Ascending aorta (tissue), 2 donors: Measurements from ENCODE around the gene GSTT2. TPM values are rescaled to one million over a fixed set of nuclear protein-coding genes. Genes with fewer than 3 reads are reported as not detected.
"Not testable (repeated sequence)": the region's sequence is repeated elsewhere in the genome, so short reads cannot be mapped to it uniquely, and the experiment has no call there.

Experiments used
- DNase-seq, 2 donors: peaks; one replicate each; pipeline ENCODE4 v3.0.0-alpha.2; 2019; ENCODE audit warnings: low spot score in 2 of 2
- H3K27ac ChIP-seq, 2 donors: fragments of 200-600 bp; sonication (generic); one replicate each; pipeline ENCODE4 v1.5.1; 2016 to 2017; ENCODE audit warnings: mild to moderate bottlenecking in 1 of 2
- H3K27me3 ChIP-seq: fragments of 200-600 bp; sonication (generic); one replicate; pipeline ENCODE4 v1.5.1; 2017
- H3K36me3 ChIP-seq, 2 donors: fragments of 200-600 bp; sonication (generic); one replicate each; pipeline ENCODE4 v1.5.1; 2016
- H3K4me1 ChIP-seq, 2 donors: fragments of 200-600 bp; sonication (generic); one replicate each; pipeline ENCODE4 v1.5.1; 2016 to 2017; ENCODE audit warnings: mild to moderate bottlenecking in 1 of 2
- H3K4me3 ChIP-seq, 2 donors: fragments of 200-600 bp; sonication (generic); one replicate each; pipeline ENCODE4 v1.5.1; 2016 to 2017; ENCODE audit warnings: mild to moderate bottlenecking in 1 of 2
- H3K9me3 ChIP-seq, 2 donors: fragments of 200-600 bp; sonication (generic); one replicate each; pipeline ENCODE4 v1.5.1; 2016
- intact Hi-C: fragments of 100-400 bp; cut with DNase I; formaldehyde crosslinking; loops from one replicate; pipeline ENCODE4 v1.15.1; 2023
- total RNA-seq: library from RNA; depleted of rRNA; stranded (reverse); fragments of >200 nt; gene quantifications from one replicate; pipeline ENCODE4 v1.1.0, GENCODE V29; 2016
- TF ChIP-seq, protein P1 (sequence below), 3 experiments: fragments of 200-600 bp in 2 of 3; fragments of 450-650 bp in 1 of 3; sonication (generic) in 2 of 3; IDR thresholded peaks; one replicate each; pipeline ENCODE4 v1.5.1; 2016 to 2019; ENCODE audit warnings: antibody characterized with exemption in 3 of 3, mild to moderate bottlenecking in 1 of 3, moderate library complexity in 1 of 3

GSTT2 gene
- total RNA-seq, 1 donor from 2014 or later, result not detected

DNA sequence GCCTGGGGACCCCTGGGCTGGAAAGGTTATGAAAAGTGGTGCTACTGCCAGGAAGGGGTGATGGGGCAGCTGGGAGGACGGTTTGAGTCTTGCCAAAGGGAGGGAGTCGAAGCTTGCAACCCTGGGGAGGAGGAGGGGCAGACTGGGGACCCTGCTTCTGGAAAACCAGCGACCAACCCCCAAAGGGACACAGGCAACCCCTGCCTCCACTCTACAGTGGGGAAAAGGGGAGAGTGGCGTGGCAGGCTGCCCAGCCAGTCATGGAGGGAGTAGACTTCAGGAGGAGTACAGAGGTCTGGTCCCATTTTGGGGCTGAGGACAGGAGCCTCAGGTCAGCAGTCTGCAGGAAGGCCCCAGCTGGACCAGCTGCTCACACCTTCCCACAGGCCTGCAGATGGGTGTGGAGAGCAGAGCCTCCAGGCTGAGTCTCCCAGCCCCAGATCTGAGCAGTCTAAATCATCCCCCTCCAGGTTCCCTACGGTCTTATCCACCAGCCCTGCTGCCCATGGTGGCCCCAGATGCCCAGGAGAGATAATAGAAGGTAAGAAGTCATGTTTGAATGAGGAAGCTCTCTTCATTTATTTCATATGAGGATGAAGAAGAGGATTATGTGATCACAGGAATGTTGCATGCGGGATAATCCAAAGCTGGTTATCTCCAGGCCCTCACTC is 9.0 kb upstream of the GSTT2 start:
- H3K27ac ChIP-seq, result no peak overlapping the region
- no peaks in the 10 kb centered on the region for H3K9me3 ChIP-seq
- no peaks in the 10 kb centered on the region for H3K4me1 ChIP-seq
- peak in 1 of 2 donors; percentile 43 for DNase-seq
- no peaks in the 10 kb centered on the region for H3K27me3 ChIP-seq
- H3K36me3 ChIP-seq, result peaks cover 13 to 24% of the 10 kb centered on the region in 2 donors
- intact Hi-C loops, result loop anchor here (5.0 kb wide), 1 partner anchor 44 kb away; no protein-coding TSS in a partner anchor
- no peak overlapping the region for H3K4me3 ChIP-seq
- TF ChIP-seq, protein P1, sequence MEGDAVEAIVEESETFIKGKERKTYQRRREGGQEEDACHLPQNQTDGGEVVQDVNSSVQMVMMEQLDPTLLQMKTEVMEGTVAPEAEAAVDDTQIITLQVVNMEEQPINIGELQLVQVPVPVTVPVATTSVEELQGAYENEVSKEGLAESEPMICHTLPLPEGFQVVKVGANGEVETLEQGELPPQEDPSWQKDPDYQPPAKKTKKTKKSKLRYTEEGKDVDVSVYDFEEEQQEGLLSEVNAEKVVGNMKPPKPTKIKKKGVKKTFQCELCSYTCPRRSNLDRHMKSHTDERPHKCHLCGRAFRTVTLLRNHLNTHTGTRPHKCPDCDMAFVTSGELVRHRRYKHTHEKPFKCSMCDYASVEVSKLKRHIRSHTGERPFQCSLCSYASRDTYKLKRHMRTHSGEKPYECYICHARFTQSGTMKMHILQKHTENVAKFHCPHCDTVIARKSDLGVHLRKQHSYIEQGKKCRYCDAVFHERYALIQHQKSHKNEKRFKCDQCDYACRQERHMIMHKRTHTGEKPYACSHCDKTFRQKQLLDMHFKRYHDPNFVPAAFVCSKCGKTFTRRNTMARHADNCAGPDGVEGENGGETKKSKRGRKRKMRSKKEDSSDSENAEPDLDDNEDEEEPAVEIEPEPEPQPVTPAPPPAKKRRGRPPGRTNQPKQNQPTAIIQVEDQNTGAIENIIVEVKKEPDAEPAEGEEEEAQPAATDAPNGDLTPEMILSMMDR (IDR thresholded peaks at IDR 0.05), result no peak

DNA sequence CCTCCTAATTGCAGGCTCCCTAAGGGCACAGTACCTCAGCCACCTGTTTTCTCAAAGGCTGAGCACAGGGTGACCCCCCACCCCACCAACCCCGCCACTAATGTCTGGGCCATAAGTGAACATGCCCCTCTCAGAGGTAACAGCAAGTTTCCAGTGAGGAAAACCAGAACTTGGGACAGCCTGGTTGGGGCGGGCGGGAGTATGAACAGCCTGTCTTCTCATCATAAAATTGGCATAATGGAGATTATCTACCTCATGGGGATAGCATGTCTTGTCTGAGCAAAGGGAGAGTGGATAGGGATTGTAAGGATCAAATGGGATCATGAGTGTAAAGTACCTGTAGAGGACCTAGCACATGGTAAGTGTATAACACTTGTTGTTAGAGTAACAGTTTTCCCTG is 8.0 kb upstream of the GSTT2 start:
- peaks cover 13 to 24% of the 10 kb centered on the region in 2 donors for H3K36me3 ChIP-seq
- H3K4me3 ChIP-seq, H3K9me3 ChIP-seq, H3K27ac ChIP-seq, H3K27me3 ChIP-seq, DNase-seq, H3K4me1 ChIP-seq: not testable (repeated sequence)
- intact Hi-C loops, result loop anchor here (5.0 kb wide), 1 partner anchor 45 kb away; no protein-coding TSS in a partner anchor

DNA sequence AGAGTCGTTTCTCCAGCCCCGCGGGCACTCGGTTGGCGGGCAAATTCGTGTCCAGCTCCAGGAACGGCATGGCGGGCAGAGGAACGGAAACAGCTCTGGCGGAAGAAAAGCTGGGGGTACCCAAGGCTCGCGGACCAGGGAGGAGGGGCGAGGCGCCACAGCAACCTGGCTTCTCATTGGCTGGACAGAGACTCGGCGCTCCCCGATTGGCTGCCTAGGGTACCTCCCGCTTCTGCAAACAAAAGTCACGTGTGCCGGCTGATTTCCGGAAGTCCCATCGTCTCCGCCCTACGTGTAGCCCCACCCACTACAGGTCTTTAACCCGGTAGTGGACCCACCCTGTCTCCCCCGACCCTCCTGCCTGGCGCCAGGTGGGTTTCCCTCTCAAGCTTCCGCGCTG is 5.6 kb upstream of the GSTT2 start, which contains the start of gene DDT:
TSS of gene DDT (minus strand) at position 97 of the 400 bp plus-strand sequence. CDS start at position 70, 27 bp downstream.
- H3K27ac ChIP-seq, H3K4me3 ChIP-seq, H3K4me1 ChIP-seq, H3K27me3 ChIP-seq, H3K9me3 ChIP-seq, DNase-seq: not testable (repeated sequence)
- peaks cover 13 to 24% of the 10 kb centered on the region in 2 donors for H3K36me3 ChIP-seq
- intact Hi-C loops, result loop anchor here (5.0 kb wide), 1 partner anchor 47 kb away; no protein-coding TSS in a partner anchor

DNA sequence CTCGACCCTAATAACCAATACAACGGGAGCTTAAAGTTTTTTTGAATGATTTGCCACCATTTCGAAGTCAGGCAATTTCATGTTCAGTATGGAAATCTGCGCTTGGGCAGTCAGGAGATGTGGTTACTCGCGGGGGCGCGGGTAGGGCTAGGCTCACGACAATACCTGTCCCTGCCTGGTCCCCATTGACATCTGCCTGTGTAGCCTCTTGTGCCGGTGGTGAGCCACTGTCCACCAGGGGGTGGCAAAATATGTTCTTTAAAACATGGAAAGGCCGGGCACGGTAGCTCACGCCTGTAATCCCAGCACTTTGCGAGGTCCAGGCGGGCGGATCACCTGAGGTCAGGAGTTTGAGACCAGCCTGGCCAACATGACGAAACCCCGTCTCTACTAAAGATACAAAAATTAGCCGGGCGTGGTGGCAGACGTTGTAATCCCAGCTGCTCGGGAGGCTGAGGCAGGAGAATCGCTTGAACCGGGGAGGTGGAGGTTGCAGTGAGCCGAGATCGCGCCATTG is 5.0 kb upstream of the GSTT2 start:
- intact Hi-C loops, result loop anchor here (5.0 kb wide), 1 partner anchor 48 kb away; no protein-coding TSS in a partner anchor
- peak in 1 of 2 donors; percentile 43 for DNase-seq
- H3K4me3 ChIP-seq, result not testable (repeated sequence)

DNA sequence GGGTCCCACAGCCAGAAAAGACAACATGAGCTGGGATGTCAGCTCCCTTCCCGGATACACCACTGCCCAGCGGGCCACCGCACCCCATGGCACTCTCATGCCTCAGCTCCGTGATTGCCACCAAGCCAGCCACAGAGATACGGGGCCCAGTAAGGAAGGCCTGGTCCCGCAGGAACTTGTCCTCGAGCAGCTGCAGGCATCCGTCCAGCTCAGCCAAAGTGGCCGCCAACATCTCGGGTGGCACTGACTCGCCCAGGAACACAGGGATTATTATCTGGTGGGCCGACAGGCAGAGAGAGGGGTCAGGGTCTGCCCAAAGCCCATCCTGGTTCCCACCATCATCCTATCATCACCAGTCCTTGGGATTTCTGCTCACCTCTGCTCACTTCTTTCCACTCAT is 2.6 kb upstream of the GSTT2 start:
- H3K9me3 ChIP-seq, DNase-seq, H3K27ac ChIP-seq, H3K4me3 ChIP-seq, H3K27me3 ChIP-seq, H3K36me3 ChIP-seq, intact Hi-C loops, H3K4me1 ChIP-seq: not testable (repeated sequence)

More for the DNA sequence above, 5.0 kb upstream of the GSTT2 start:
- not testable (repeated sequence) for H3K4me1 ChIP-seq, H3K9me3 ChIP-seq, H3K27me3 ChIP-seq, H3K27ac ChIP-seq
- H3K36me3 ChIP-seq, result peaks cover 9 to 21% of the 10 kb centered on the region in 2 donors

DNA sequence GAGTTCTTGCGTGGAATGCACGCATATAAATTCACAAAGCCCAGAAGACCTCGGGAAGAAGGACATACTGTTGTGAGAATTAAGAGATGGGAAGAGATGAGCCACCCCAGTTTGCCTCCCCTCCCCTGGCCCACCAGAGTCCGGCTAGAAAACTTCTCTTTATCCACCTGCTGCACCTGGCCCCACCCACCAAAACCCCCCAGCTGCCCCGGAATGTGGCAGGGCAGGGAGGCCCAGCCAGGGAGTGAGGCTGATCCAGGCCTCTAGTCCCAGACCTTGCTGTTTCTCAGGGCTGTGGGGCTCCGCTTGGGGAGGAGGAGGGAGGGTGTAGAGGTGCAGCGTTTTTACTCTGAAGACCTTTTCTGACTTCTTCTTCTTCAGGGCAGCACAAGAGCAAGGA is 633 bp downstream of the GSTT2 start:
- DNase-seq, H3K4me1 ChIP-seq, H3K27me3 ChIP-seq, H3K27ac ChIP-seq, intact Hi-C loops, H3K36me3 ChIP-seq, H3K9me3 ChIP-seq: not testable (repeated sequence)
- peak overlapping the region in 1 of 2 donors; percentile 51 for H3K4me3 ChIP-seq

DNA sequence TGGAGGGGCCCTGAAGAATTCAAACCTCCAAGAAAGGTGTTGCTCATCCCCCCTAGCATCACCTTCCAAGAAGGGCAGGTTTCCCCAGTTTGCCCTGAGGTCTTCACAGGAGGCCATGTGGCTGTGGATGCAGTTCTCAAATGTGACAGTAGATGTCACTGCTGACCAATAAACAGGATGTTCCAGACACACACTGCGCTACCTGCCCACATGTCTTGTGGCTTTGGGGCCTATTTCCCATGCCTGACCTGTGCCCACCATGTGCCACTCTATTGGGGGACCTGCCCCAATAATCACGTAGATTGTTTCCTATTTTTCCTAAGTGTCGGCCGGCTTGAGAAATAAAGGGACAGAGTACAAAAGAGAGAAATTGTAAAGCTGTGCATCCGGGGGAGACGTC is 4.5 kb downstream of the GSTT2 start:
- H3K27me3 ChIP-seq, result no peaks in the 10 kb centered on the region
- H3K4me3 ChIP-seq, result no peak overlapping the region
- intact Hi-C loops, result no loop called here
- H3K9me3 ChIP-seq, result no peaks in the 10 kb centered on the region
- no peaks in the 10 kb centered on the region for H3K4me1 ChIP-seq
- H3K36me3 ChIP-seq, result no peaks in the 10 kb centered on the region
- TF ChIP-seq, protein P1 (IDR thresholded peaks at IDR 0.05), result peak in 1 of 3 experiments; percentile 60
- DNase-seq, result no peak
- H3K27ac ChIP-seq, result no peak overlapping the region

DNA sequence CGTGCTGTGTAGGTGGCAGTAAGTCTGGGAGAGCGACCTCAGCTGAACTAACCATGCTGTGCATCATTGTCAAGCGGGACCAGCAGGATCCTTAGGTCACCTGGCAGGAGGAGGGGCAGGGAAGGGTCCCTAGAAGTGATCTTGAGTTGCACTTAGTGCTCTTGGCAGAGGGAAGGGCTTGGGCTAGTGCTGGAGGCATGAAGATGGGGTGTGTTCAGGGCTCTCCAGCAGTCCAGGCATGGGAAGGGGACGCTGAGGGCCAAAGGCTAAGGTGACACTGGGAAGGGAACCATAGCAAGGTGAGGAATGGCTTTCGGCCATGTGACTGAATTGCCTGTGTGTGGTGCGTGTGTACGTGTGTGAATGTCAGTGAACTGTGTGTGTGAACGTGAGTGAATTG is 6.2 kb downstream of the GSTT2 start:
- H3K4me1 ChIP-seq, H3K36me3 ChIP-seq, H3K9me3 ChIP-seq, DNase-seq, intact Hi-C loops, H3K27ac ChIP-seq, H3K4me3 ChIP-seq, H3K27me3 ChIP-seq: not testable (repeated sequence)

DNA sequence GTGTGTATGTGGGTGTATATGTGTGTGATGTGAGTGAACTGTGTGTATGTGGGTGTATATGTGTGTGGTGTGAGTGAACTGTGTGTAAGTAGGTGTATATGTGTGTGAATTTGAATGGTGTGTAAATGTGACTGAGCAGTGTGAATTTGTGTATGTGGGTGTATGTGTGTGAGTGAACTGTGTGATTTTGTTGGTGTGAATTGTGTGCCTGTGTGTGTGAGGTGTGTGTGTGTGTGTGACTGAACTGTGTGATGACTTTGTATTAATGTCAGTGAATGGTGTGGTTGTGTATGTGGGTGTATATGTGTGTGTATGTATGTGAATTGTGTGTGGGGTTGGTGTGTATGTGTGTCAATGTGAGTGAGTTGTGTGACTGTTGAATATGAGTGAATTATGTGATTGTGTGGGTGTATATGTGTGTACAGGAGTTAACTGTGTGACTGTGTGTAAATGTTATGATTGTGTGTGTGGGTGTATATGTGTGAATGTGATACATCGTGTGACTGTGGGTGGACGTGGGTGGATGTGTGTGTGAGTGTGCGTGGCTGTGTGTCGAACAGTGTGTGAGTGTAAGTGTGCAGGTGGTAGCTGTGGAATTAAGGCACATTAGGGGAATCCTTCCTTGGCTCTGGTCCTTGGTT is 6.7 kb downstream of the GSTT2 start:
- DNase-seq, intact Hi-C loops, H3K4me3 ChIP-seq, H3K27ac ChIP-seq, H3K36me3 ChIP-seq, H3K9me3 ChIP-seq, H3K4me1 ChIP-seq, H3K27me3 ChIP-seq: not testable (repeated sequence)

DNA sequence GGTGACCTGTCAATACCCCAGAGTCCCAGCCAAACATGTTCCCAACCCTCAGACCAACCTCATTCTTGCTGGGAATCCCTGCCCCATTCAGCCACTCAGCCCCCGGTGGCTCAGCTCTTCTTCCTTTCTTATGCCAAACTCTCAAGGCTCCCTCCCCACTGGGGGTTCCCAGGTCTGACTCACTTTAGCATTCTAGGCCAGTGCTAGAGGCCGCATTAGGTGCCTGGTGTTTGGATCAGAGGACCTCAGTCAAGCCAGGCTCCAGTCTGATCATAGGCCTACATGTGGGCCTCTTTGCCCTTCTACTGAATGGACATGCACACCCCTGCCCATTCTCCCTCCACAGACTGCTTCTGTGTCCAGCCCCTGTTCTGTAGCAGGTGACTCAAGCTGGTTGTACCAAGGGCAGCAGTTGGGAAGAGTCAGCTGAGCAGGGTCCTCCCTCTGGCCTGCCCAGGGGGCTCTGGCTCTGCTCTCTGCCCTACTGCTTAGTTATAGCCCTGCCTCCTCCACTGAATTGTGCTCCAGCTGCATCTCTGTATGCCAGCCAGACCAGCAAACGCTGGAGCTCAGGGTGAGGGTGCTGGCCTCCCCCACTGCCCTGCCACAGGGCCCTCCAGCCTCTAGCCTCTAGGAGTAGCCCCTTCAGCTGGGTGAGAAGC is 9.8 kb downstream of the GSTT2 start:
- DNase-seq, intact Hi-C loops: not testable (repeated sequence)

DNA sequence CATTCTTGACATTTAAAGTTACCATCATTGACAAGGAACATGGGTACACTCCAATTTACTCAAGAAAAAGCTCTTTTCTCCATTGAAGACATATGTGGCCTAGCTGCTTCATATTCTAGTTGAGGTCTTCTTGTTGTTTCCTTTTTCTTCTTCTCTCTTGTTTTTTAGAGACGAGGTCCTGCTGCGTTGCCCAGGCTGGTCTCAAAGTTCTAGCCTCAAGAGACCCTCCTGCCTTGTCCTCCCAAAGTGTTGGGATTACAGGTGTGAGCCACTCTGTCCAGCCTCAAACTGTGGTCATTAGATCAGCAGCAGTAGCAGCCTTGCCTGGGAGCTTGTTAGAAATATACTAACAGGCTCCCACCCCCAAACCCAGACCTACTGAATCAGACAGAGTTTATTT is 13.1 kb downstream of the GSTT2 start:
- H3K27me3 ChIP-seq, intact Hi-C loops, H3K4me1 ChIP-seq, H3K27ac ChIP-seq, H3K4me3 ChIP-seq, H3K9me3 ChIP-seq, H3K36me3 ChIP-seq, DNase-seq: not testable (repeated sequence)

More for the DNA sequence above, 9.8 kb downstream of the GSTT2 start:
- not testable (repeated sequence) for H3K4me1 ChIP-seq, H3K4me3 ChIP-seq, H3K36me3 ChIP-seq, H3K27ac ChIP-seq, H3K9me3 ChIP-seq, H3K27me3 ChIP-seq
